NB4 (cell line): ENCODE results near the gene PARD3.

ENCODE experiments used
- DNase-seq: peaks from one replicate; pipeline ENCODE4 v3.0.0; 2010; ENCODE audit warnings: low read depth
- H3K4me3 ChIP-seq: one replicate; pipeline ENCODE4 v1.5.1; 2011; ENCODE audit warnings: mild to moderate bottlenecking, low read depth, low read length, moderate library complexity
- MYC ChIP-seq: IDR thresholded peaks from 2 replicates; pipeline ENCODE4 v1.6.1; 2011; ENCODE audit warnings: low read depth, low read length
- POLR2A ChIP-seq: IDR thresholded peaks from 2 replicates; pipeline ENCODE4 v1.6.1; 2011; ENCODE audit warnings: mild to moderate bottlenecking; ENCODE audit not compliant: insufficient read length; ENCODE audit errors: extremely low read depth
- TF ChIP-seq, protein P1 (sequence below): IDR thresholded peaks from 2 replicates; pipeline ENCODE4 v1.6.1; 2011; ENCODE audit warnings: low read depth, low read length
- TF ChIP-seq, protein P2 (sequence below): IDR thresholded peaks from one replicate; pipeline ENCODE4 v1.5.1; 2012; ENCODE audit warnings: low read depth, low read length

PARD3 gene

DNA sequence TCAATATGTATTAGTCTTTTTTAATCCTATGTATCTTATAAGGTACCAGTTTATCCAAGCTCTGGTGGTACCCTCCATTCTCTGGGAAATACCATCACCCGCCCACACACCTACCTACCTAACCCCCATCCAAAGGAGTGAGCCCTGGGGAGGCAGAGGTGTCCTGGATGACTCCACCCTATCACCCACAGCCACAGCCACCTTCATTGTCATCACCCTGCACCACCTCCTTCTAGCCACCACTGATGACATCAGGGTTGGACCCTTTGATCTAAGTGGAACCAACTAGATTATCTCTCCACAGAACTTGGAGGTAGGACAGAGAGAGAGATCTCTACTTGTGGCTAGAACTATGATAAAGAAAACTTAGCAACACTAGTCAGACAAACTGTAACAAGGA, 259.4 kb downstream of the PARD3 start:
- TF ChIP-seq POLR2A (no peak), MYC (no peak)
- TF ChIP-seq, protein P1, sequence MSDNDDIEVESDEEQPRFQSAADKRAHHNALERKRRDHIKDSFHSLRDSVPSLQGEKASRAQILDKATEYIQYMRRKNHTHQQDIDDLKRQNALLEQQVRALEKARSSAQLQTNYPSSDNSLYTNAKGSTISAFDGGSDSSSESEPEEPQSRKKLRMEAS: no peak
- TF ChIP-seq, protein P2, sequence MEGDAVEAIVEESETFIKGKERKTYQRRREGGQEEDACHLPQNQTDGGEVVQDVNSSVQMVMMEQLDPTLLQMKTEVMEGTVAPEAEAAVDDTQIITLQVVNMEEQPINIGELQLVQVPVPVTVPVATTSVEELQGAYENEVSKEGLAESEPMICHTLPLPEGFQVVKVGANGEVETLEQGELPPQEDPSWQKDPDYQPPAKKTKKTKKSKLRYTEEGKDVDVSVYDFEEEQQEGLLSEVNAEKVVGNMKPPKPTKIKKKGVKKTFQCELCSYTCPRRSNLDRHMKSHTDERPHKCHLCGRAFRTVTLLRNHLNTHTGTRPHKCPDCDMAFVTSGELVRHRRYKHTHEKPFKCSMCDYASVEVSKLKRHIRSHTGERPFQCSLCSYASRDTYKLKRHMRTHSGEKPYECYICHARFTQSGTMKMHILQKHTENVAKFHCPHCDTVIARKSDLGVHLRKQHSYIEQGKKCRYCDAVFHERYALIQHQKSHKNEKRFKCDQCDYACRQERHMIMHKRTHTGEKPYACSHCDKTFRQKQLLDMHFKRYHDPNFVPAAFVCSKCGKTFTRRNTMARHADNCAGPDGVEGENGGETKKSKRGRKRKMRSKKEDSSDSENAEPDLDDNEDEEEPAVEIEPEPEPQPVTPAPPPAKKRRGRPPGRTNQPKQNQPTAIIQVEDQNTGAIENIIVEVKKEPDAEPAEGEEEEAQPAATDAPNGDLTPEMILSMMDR: no peak
- H3K4me3 ChIP-seq: no peak overlapping the region
- DNase-seq: no peak

DNA sequence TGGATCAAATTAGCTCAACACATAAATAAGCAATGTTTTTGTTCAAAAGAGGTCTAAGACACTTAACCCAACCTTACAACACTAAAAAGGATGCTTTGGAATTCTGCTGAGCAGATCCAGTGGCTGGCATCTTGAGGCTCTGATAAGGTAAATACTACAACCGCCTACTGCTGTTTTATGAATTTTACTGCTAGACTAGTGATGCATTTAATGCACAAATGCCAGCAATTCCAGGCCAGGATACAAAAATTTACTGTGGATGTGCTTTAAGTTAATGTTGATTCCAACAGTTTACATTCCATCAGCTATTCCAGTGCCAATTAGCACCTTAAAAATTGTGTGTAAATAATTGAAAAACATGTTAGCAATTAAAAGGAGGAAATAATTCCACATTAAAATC, 261.3 kb downstream of the PARD3 start:
- no peak for DNase-seq
- TF ChIP-seq MYC: no peak
- TF ChIP-seq, protein P1: no peak
- TF ChIP-seq, protein P2: no peak
- TF ChIP-seq POLR2A: no peak
- no peak overlapping the region for H3K4me3 ChIP-seq

DNA sequence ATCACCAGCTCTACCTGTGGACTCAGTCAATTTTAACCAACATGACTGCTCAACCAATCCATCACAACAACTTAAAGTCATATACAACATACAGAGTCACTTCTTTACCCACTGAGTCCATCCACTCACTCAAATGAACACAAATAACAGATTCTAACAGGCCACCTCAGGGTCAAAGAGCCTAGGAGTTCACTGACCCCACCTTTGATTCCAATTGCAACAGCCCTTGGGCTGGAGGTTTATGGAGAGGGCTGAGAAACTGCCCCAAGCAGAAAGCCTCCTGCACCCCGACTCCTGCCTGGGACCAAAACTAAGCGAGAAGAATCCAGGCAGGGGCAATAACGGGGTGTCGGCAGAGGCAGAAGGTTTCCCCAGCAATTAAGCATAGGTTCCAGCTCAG, 263.8 kb downstream of the PARD3 start:
- H3K4me3 ChIP-seq: no peak overlapping the region
- no peak for DNase-seq
- TF ChIP-seq, protein P2: no peak
- TF ChIP-seq, protein P1: no peak
- TF ChIP-seq POLR2A (no peak), MYC (no peak)

DNA sequence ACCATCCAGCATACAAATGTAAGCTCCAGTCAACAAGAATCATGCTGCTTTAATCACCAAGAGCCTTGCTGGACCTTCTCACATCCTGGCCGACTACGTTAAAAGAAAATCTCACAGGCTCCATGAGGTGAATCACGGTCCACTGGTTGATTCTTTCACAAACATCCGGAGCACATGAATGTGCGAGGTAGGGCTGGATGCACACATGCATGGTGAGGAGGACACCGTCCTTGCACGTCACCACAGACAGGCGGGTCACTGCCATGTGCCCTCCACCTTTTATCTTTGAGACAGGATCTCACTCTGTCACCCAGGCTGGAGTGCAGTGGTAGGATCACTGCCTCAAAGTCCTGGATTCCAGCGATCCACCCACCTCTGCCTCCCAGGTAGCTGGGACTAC, 265.1 kb downstream of the PARD3 start:
- H3K4me3 ChIP-seq: no peak overlapping the region
- no peak for DNase-seq
- TF ChIP-seq MYC (no peak), POLR2A (no peak)
- TF ChIP-seq, protein P2: no peak
- TF ChIP-seq, protein P1: no peak

DNA sequence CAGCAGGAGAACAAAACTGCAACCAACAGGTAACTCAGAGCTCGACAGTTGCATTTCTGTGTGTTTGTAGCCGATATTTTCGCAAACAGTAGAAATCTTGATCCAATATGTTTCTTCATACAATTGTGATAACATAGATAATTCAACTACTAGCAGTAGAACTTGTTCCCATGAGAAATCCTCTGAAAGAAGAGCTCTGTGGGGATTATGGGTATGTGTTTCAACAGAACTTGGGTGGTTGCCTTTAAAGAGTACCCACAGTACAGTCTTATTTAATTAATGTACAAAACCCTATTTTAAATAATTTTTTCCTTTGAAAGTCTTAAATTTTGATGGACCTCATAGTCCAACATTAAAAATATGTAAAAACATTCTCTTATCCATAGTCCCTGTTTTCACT, 266.1 kb downstream of the PARD3 start:
- H3K4me3 ChIP-seq: no peak overlapping the region
- DNase-seq: no peak
- TF ChIP-seq, protein P1: no peak
- no peak for TF ChIP-seq MYC
- TF ChIP-seq, protein P2: no peak
- TF ChIP-seq POLR2A: no peak

DNA sequence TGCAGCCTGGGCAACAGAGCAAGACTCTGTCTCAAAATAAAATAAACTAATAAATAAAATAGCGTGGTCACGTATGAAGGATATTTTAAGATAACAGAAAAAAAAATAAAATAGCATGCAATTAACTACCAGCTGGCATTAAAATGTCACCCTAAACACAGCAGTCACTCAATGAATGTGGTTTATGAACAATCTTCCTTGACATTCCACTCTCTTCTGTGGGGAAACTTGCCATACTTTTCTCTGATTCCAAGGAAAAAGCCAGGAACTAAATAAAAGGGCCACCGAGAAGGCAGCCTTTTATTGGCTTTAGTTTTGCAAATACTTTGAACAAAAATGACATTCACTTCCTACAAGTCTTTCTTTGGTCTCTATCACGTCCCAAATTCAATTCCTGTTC, 266.6 kb downstream of the PARD3 start:
- no peak overlapping the region for H3K4me3 ChIP-seq
- DNase-seq: no peak
- TF ChIP-seq, protein P2: no peak
- TF ChIP-seq POLR2A (no peak), MYC (no peak)
- TF ChIP-seq, protein P1: no peak
